Measurements from ENCODE around the gene C3orf33.

The C3orf33 gene

DNA sequence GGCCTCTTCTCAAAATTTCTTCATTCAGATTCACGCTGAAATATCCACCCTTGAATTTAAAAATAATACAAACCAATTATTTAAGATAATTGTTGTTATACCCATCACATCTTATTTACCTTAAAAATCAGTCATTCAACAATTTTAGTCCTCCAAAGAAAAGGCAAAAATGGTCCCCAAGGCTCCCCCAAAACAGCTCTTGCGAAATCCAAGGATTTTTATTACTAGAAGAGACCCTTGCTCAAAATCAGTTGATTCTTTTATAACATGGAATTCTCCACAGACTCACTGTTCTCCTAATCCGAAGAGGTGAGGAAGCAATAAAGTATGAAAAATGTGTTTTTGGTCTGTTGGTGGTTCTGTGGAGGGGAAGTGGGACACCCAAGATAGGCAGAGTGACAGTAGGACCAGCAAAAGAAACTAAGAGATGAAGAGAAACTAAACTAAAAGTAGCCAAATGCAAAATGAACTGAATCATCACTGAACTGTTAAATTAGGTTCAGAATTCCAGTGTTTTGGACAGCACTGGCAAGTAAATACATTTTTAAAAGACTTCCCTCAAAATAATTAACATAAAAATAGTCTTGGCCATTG lies 42.1 kb downstream of the C3orf33 start:
- no peak overlapping the region for H3K4me3 ChIP-seq (replicated peaks; ENCODE audit: insufficient read depth, low read length)
- no peak overlapping the region for H3K27ac ChIP-seq (replicated peaks)
- no peak for TF ChIP-seq GABPA (IDR thresholded peaks at IDR 0.05; ENCODE audit: low read depth)
- TF ChIP-seq, protein P1, sequence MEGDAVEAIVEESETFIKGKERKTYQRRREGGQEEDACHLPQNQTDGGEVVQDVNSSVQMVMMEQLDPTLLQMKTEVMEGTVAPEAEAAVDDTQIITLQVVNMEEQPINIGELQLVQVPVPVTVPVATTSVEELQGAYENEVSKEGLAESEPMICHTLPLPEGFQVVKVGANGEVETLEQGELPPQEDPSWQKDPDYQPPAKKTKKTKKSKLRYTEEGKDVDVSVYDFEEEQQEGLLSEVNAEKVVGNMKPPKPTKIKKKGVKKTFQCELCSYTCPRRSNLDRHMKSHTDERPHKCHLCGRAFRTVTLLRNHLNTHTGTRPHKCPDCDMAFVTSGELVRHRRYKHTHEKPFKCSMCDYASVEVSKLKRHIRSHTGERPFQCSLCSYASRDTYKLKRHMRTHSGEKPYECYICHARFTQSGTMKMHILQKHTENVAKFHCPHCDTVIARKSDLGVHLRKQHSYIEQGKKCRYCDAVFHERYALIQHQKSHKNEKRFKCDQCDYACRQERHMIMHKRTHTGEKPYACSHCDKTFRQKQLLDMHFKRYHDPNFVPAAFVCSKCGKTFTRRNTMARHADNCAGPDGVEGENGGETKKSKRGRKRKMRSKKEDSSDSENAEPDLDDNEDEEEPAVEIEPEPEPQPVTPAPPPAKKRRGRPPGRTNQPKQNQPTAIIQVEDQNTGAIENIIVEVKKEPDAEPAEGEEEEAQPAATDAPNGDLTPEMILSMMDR (IDR thresholded peaks at IDR 0.05; ENCODE audit: insufficient read depth, low read length), result no peak
- no peak for DNase-seq (ENCODE audit: low read depth in 1 of 2, low spot score in 1 of 2)
- no peaks in the 10 kb centered on the region for H3K27me3 ChIP-seq (ENCODE audit: insufficient read depth, poor library complexity, severe bottlenecking)

DNA sequence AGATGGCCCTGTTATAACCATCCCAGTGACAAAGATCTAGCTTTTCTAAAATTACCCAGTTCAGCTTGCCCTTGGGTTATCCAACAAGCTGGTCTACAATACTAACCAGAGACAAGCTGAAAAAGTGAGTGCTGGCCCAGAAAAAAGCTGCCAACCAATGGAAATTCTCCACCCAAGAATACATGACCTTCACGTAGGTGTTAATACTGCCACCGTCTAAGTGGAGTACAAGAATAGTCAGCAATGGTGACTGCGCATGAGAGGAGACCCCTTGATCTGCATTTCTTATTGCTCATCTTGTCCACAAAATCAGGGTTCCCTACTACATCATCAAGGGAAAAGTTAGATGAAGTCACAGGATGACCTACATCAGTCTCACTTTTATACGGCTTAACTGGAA lies 45.4 kb downstream of the C3orf33 start:
- TF ChIP-seq GABPA (IDR thresholded peaks at IDR 0.05; ENCODE audit: low read depth) (no peak), POLR2AphosphoS5 (IDR thresholded peaks at IDR 0.05; ENCODE audit: low read depth) (no peak), SPI1 (IDR thresholded peaks at IDR 0.05; ENCODE audit: borderline replicate concordance, low read depth) (no peak)
- TF ChIP-seq, protein P1 (IDR thresholded peaks at IDR 0.05; ENCODE audit: insufficient read depth, low read length), result no peak
- TF ChIP-seq, protein P2, sequence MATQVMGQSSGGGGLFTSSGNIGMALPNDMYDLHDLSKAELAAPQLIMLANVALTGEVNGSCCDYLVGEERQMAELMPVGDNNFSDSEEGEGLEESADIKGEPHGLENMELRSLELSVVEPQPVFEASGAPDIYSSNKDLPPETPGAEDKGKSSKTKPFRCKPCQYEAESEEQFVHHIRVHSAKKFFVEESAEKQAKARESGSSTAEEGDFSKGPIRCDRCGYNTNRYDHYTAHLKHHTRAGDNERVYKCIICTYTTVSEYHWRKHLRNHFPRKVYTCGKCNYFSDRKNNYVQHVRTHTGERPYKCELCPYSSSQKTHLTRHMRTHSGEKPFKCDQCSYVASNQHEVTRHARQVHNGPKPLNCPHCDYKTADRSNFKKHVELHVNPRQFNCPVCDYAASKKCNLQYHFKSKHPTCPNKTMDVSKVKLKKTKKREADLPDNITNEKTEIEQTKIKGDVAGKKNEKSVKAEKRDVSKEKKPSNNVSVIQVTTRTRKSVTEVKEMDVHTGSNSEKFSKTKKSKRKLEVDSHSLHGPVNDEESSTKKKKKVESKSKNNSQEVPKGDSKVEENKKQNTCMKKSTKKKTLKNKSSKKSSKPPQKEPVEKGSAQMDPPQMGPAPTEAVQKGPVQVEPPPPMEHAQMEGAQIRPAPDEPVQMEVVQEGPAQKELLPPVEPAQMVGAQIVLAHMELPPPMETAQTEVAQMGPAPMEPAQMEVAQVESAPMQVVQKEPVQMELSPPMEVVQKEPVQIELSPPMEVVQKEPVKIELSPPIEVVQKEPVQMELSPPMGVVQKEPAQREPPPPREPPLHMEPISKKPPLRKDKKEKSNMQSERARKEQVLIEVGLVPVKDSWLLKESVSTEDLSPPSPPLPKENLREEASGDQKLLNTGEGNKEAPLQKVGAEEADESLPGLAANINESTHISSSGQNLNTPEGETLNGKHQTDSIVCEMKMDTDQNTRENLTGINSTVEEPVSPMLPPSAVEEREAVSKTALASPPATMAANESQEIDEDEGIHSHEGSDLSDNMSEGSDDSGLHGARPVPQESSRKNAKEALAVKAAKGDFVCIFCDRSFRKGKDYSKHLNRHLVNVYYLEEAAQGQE (IDR thresholded peaks at IDR 0.05; ENCODE audit: insufficient replicate concordance, low read depth), result no peak
- H3K27ac ChIP-seq (replicated peaks), result no peak overlapping the region
- H3K27me3 ChIP-seq (ENCODE audit: insufficient read depth, poor library complexity, severe bottlenecking), result no peaks in the 10 kb centered on the region
- DNase-seq (ENCODE audit: low read depth in 1 of 2, low spot score in 1 of 2), result no peak
- no peak overlapping the region for H3K4me3 ChIP-seq (replicated peaks; ENCODE audit: insufficient read depth, low read length)

DNA sequence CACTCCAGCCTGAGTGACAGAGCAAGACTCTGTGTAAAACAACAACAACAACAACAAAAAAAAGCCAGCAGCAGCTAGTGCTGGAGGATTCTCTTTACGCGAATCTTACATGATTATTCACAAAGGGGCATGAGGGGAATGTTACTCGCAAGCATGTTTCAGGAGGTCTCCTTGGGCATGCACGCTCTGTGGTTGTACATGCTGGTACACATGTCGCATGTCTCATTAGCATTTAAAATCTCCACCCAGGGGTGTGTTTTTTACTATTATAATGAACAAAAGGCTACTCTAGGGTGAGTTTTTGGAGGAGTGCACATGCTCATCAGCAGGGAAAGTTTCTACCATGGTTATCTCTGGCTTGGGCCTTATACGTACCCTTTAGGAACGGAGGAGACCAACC lies 48.5 kb downstream of the C3orf33 start:
- Histone ChIP-seq H3K27ac (replicated peaks) (no peak overlapping the region), H3K4me3 (replicated peaks; ENCODE audit: insufficient read depth, low read length) (no peak overlapping the region), H3K27me3 (ENCODE audit: insufficient read depth, poor library complexity, severe bottlenecking) (no peaks in the 10 kb centered on the region)
- TF ChIP-seq, protein P2 (IDR thresholded peaks at IDR 0.05; ENCODE audit: insufficient replicate concordance, low read depth), result no peak
- TF ChIP-seq POLR2AphosphoS5 (IDR thresholded peaks at IDR 0.05; ENCODE audit: low read depth) (no peak), SPI1 (IDR thresholded peaks at IDR 0.05; ENCODE audit: borderline replicate concordance, low read depth) (no peak), GABPA (IDR thresholded peaks at IDR 0.05; ENCODE audit: low read depth) (no peak)
- TF ChIP-seq, protein P1 (IDR thresholded peaks at IDR 0.05; ENCODE audit: insufficient read depth, low read length), result no peak
- no peak for DNase-seq (ENCODE audit: low read depth in 1 of 2, low spot score in 1 of 2)

DNA sequence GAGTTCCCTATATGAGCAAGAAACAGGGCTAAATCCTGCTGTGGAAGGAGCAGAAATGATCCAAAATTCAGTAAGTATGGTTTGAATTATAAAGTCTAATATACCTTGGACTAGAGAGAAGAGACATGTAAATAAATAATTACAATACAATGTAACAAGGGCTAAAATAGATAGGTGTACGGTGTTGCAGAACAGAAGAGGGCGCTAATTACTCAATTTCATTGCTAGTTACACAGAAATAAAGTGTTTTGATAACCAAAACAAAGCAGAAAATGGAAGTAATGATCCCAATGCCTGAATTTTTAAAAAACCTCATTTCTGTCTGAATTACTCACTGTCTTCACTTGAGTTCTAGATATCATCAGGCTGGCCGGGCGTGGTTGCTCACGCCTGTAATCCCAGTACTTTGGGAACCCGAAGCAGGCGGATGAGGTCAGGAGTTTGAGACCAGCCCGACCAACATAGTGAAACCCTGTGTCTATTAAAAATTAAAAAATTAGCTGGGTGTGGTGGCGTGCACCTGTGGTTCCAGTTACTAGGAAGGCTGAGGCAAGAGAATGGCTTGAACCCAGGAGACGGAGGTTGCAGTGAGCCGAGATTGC lies 52.9 kb downstream of the C3orf33 start:
- TF ChIP-seq, protein P1 (IDR thresholded peaks at IDR 0.05; ENCODE audit: insufficient read depth, low read length), result peak; percentile 57
- no peak for TF ChIP-seq SPI1 (IDR thresholded peaks at IDR 0.05; ENCODE audit: borderline replicate concordance, low read depth)
- TF ChIP-seq, protein P2 (IDR thresholded peaks at IDR 0.05; ENCODE audit: insufficient replicate concordance, low read depth), result no peak
- no peak for TF ChIP-seq GABPA (IDR thresholded peaks at IDR 0.05; ENCODE audit: low read depth)
- no peak for TF ChIP-seq POLR2AphosphoS5 (IDR thresholded peaks at IDR 0.05; ENCODE audit: low read depth)
- peak; percentile 15 to 27 for DNase-seq (ENCODE audit: low read depth in 1 of 2, low spot score in 1 of 2)
- no peak overlapping the region for H3K4me3 ChIP-seq (replicated peaks; ENCODE audit: insufficient read depth, low read length)
- no peaks in the 10 kb centered on the region for H3K27me3 ChIP-seq (ENCODE audit: insufficient read depth, poor library complexity, severe bottlenecking)
- H3K27ac ChIP-seq (replicated peaks), result no peak overlapping the region

All from HL-60 (cell line).